Measurements from ENCODE around the gene TIMM22.

TIMM22 gene

DNA sequence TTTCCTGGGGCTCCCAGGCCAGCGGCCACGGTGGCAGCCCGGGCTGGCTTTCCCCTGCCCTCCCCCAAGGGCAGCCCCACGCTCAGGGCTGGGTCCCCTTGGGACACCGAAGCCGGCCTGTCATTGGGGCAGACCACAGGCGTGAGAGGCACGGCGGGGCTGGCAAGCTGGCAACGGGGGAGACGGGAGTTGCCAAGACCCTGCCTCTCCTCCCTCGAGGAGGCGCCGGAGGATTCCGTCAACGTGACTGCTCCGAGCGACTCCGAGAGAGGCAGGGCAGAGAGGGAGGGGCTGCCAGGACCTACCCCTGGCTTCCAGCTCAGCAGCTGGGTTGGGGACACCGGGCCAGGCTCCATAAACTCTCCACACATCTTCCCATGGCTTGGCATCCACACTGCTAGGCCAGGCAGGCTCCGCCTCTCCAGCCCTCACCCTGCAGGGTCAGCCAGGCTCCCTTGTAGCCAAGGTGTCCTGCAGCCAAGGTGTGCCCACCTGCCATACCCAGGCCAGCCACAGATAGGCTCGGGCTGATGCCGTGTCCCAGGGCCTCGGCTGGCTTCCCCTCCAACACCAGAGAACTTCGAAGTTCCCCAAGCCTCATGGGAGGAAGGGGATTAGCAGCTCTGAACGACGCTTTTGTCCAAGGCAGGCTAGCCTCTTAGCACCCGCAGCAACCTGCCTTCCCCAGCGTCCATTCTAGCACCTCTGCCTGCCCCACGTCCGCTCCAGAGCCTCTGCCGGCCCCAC lies 25.5 kb downstream of the TIMM22 start:
- DNase-seq: no peak

DNA sequence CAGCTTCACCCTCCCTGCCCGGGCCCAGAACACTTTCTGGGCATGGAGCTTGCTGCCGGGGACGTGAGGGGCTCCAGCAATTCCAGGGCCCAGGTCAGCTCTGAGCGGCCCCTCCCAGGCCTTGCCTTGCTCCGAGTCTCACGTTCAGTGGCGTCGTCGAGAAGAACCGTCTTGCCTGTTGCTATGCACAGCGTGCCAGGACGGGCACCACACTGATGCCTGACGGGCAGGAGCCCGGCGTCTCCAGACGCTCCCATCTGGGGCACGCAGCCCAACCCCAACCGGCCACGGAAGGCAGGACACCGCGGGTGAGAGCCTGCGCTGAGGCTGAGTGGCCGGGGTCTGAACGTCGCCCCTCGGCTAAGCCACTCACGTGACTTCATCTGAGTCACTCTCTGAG lies 27.1 kb downstream of the TIMM22 start:
- DNase-seq: no peak

DNA sequence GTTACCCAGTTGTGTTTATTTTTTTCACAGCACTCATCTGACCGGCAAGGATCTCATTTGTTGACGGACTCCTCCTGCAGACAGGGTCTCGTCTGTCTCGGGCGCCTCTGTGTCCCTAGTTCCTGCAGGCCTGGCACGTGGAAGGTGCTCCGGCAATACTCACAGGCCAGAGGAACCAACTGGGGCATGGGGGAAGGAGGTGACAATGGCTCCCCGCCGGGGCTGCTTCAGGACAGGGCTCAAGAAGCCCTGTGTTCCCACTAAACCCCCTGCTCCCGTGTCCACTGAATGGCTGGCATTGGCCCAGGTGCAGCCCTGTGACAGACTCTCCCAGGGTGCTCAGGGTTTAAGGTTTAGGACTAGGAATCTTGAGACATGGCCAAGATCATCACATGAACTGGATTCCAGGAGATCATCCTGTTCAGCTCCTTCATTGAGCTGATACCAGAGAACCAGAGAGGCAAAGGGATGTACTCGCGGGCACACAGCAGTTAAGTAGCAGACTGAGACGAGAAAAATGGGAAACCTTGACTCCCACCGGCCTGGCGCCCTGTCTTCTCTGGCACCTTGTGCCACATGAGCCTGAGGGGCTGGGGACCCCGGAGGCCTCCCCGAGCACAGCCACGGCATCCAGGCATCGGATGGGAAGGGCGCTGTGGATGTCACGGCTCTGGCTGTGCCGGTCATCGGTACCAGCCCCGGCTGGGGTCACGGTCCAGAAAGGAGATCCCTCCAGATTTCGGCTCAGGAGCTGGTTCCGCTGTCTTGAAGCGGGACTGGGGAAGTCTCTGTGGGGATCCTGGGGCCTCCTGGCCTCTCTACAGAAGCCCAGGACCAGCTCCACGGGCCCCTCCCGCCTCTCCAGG lies 29.0 kb downstream of the TIMM22 start:
- no peak for DNase-seq

DNA sequence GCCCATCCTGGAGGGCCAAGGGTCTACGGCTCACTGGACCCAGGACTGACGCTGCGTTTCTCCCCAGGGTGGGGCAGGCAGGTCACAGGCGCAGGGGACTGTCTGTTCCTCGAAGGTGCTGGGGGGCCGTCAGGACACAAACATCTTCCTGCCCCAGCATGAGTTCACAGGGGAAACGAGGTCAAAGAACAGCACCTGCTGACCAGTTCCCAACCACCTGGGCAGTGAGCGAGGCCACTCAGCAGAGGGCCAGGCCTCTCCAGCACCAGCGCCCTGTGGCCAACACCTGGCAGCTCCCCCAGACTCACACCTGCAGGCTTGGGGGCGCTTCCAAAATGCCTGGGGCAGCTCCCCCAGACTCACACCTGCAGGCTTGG lies 29.7 kb downstream of the TIMM22 start:
- no peak for DNase-seq

DNA sequence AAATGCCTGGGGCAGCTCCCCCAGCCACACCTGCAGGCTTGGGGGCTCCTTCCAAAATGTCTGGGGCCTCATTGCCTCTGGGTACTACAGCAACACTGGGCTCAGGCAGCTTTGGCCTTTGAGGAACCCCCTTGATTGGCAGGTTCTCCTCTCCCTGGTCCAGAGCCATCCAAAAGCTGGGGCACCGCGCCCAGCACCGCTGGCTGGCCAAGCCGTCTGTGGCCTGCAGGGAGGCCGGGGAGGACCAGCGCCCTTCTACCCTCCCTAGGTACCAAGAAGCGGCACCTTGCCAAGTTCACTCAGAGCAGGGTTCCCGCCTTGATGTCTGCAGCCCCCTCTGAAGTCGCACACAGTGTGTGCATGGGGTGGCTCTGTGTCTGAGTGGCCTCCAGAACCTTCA lies 30.1 kb downstream of the TIMM22 start:
- no peak for DNase-seq

DNA sequence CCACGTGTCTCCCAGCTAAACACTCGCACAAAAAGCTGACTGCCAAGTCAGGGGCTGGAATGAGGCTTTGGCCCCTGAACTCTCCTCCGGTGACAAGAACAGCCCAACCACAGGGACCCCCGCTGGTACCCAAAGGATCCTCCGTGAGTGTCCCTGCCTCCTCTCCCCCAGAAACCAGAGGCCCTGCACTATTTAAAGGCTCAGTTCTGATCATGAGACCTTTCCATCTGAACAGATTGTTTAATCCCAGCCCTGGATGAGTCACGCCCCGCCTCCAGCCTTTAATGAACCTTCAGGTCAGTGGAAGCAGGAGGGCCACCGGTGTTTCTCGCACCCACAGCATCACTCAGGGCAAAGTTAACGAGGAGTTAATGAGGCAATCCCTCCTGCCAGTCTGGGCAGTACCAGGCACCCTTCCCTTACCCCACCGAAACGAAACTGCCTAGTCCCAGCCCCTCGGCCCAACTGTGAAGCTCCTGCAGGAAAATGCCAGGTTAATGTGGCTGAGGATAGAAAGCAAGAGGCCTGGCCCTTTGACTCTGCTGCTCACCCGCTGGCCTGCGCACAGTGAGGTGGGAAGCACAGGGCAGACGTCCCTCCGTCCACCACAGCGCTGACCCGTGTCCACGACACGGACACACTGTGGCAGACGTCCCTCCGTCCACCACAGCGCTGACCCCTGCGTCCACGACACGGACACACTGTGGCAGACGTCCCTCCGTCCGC lies 32.4 kb downstream of the TIMM22 start:
- no peak for DNase-seq

DNA sequence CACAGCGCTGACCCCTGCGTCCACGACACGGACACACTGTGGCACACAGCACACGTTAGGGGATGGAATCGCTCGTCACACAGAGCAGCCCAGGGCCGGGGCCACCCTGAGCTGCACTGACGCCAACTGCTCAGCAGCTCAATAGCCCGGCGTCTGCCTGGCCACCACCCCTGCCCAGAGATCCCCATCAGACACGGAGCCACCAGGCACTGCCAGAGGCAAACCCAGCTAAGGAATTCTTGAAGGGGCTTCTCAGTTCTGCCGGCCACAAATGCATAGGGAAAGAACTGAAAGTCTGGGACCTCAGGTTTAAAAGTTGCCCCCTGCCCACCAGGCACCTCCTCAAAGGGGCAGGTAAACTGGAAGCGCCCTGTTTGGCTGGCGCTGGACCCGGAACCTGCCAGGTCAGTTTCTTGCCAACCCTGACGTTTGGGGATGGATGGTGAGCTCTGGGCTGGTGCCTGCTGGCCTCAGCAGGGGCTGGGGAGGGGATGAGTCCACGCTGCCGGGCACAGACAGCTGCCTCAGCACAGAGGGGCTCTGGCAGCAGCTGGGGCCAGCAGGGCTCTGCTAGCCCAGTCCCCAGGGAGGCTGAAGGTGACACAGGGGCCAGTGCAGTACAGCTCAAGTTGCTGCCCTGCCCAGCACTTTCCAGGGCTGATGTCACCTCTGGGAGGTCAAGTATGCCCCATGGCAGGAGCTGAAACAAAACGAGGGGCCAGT lies 33.2 kb downstream of the TIMM22 start:
- DNase-seq: no peak

DNA sequence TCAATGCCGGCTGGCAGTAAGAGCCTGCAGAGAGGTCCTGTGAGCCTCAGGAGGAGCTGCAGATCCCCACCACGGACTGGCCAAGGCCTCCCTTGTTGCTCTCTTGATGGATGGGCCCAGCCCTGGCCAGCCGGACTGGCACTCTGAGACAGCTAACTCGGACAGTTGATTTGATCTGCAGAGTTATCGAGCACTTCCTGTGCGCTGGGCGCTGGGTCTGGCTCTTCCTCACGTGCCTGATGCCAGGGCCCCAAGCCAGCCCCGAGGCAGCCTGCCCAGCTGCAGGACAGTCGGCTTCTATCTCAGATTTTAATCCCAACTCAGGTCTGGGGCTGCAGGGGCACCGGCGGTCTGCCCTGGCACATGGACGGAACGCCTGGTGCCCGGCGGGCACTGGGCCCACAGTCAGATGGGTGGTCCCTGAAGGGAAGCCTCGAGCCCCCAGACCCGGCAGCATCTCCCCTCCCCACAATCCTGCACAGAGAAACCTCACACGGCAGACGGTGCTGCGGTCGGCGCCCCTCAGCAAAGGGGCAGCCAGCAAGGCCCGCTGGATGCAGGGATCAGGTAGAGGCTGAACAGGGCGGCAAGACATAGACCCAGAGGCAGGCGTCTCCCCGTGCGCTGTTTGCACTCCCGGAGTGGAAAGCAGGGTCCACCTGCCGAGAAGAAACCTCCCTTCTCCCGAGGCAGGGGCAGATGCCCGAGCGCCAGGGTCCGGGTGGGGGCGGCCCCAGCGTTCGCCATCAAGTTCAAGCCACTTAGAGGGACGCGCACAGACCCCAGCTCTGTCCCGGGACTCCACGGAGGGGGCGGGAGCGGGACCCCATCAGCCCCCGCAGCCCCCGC lies 34.0 kb downstream of the TIMM22 start:
- no peak for DNase-seq

DNA sequence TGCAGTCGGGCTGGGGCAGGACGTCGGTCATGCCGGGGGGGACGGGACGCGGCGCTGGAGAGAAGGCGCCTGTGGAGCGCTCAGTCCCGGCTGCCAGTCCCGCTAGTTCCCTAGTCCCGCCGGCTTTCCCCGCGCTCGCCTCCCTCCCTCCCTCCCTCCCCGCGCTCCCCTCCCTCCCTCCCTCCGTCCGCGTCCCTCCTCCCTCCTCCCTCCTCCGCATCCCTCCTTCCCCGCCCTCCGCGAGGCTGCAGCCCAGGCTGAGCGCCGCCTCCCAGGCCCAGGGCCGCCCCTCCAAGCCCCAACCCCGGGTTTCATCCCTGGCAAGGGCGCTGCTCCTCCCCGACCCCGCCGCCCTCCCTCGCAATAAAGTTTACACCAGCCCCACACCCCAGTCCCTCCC lies 34.8 kb downstream of the TIMM22 start:
- no peak for DNase-seq

DNA sequence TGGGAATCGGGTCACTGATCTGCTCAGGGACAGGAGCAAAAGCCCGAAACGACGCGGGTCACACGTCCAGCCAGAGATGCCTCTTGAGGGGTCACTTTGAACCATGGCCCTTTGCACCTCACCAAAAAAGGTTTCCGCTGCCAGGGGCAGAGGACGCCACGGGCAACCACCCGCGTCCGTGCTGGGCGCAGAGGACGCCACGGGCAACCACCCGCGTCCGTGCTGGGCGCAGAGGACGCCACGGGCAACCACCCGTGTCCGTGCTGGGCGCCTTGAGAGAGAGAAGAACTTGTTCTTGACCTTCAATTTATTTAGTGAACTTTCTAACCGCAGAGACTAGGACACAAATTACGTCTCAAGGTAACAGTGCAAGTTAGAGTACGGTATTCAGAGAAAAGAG lies 35.5 kb downstream of the TIMM22 start:
- no peak for DNase-seq

DNA sequence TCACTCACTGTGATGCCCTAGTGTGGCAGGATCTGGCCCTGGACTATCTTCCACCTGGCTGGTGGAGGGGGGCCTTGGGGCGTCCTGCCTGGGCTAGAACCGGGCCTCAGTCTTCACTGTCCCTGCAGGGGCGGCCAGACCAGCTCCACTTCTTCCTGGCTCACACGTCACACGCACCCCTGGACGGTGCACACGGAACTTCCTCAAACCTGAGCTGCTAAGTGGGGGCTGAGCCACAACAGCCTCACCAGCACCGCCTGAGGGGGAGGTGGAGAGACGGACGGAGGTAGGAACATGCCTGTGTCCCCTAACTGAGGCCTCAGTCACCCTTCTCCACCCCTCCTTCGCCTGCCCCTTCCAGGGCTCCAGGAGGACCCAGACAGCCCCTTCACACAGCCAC lies 36.6 kb downstream of the TIMM22 start:
- no peak for DNase-seq

DNA sequence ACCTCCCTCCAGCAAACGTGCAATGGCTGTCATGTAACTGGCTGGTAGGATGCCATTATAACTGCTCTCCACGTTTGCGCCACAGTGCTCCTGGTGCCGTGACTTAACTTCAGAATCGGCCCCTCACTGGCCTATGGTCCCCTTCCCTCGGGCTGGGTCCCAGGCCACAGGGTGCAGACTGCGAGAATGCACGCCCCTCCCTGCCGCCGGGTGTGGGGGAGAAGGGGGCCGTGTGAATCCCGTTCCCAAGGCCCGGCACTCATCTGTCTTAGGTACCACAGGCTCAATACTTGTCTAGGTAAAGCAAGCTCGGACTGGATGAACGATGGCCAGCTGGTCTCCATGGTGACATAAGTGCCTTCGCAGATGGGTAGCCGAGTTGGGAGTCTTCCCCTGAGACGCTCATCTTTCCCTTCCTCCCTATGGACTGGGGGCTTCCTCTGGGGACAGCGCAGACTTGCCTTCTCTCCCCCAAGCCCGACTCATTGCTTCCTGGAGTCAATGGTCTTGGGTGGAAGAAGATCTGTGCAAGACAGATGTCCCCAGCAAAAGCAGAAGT lies 37.8 kb downstream of the TIMM22 start:
- DNase-seq: no peak

DNA sequence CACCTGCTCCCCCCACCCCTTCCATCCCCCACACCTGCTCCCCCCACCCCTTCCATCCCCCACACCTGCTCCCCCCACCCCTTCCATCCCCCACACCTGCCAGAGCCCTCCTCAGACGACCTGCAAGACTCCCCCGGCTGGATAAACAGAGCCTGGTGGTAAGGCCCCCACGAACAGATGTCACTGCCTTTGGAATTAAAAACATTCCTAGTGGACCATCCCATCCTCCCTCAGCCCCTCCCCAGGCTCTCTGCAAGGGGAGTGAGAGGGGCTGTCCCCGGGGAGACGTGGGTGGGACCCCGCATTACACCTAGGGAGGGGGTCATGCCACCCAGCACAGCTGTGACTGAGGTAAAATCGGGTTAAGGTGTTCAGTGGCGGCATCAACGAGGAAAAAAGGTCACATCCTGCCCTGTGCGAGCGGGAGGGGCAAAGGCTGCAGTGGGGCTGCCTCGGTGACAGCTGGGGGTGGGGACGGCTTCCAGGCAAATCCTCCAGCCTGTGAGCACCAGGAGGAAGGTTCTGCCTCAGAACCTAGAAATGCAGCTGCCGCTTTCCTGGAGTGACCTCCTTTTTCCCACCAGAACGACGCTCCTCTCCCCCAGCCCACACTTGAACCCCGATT lies 38.7 kb downstream of the TIMM22 start:
- no peak for DNase-seq

DNA sequence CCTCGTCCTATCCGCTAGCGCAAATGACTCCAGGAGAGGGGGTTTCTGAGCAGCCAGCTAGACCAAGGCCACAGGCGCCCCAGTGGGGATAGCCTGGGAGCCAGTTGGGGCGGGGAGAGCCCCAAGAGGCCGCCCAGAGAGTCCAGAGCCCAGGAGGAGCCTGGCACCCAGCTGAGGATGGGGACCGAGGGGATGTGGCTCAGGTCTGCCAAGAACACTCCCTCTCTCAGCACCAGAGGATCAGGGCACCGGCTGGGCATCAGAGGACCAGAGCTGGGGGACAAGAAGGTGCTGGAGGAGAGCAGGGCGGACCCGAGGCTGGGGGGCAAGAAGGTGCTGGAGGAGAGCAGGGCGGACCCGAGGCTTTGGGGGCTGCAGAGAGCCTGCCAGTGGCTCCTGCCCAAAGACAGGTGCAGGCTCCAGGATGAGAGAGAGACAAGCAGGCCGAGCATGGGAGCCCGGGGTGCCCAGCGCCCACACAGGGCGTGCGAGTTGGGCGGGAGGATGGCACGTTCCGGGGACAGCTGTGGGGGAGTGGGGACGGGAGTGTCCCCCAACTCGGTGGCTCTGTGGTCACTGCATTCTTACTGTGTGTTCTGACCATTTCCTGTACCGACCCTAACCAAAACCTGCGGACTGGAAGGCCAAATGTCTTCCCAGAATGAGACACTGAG lies 39.4 kb downstream of the TIMM22 start:
- no peak for DNase-seq

DNA sequence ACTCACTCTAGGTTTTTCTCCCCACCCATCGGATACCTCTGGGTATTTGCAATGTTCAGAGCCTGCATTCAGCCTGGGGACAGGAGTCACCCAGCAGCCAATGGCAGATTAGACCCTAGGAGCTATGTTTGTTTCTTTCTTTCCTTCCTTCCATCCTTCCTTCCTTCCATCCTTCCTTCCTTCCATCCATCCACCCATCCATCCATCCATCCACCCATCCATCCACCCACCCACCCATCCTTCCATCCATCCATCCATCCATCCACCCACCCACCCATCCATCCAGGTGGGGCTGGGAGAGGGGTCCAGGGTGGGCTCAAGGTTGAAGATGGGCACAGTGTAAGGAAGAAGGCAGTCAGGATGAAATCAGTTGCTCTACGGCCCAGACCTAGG lies 39.9 kb downstream of the TIMM22 start:
- DNase-seq: no peak

DNA sequence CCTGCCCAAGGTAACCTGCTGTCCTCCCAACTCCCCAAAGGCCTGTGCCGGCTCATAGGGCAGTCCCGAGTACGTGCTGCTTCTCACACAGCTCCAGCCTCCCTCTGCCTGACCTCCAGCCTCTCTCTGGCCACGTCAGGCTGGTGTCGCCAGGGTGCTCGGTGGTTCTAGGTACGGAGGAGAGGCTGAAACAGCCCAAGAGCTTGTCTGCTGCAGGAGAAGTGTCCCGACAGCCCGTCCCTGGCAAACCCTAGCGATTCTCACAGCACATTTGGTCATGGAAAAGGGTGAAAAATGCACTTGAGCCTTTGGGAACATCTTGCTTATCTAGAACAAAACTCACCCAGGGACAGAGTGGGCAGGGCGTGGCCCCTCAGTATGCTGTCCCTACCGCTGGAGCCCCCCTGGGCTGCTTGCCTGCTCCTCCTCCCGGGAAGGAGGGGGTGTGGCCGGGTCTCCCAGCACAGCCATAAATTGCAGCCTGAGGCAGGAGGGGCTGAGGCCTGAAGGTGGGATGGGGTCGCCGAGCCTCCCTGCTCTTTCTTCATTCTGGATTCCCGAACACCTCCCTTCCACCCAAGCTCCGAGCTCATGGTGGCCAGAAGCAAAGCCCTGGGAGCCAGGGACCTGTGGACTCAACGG lies 40.4 kb downstream of the TIMM22 start:
- DNase-seq: no peak

DNA sequence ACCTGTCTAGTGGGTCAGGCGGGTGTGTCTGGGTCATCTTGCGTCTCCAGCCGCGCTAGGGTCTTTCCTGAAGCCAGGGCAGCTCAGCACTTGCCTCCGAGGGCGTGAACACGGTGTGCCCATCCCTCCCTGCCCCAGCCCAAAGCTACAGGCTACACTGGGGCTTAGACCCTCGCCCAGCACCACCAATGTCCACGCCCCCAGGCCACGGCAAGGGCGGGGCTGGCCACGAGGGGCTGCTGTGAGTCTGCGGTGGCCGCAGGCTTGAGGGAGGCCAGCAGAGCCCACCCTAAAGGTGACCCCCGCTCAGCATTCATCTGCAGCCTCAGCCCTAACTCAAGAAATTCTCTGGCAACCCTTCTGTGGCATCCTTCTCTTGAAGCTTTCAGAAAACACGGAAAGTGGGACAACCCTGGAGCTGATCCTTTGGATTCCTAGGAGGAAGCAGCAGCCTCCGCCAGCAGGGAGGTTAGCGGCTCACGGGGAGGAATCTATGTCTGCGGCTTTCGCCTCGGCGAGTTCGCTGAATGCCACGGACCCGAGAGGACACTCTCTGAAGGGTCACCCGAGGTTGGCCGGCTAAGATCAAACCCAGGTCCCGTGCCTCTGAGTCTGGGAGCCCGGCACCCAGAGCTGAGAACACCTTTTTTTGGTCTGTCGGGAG lies 41.7 kb downstream of the TIMM22 start:
- no peak for DNase-seq

DNA sequence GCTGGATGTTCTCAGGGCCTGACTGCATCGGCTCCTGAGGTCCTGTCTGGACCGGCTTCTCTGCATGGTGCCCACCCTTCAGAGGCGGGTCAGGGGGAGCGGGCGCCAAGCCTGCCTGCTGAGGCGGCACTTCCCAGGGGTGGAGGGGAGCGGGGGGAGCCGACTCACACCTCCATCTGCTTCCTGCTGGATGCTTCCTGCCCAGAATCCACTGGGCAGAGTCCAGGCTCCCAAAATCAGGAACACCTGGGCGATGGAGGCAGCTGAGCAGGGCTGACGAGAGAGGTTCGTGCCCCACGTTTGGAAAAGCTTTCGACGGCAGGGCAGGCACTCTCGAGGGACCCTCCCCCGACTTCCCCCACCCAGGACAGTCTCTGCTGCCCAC lies 42.2 kb downstream of the TIMM22 start:
- DNase-seq: no peak

DNA sequence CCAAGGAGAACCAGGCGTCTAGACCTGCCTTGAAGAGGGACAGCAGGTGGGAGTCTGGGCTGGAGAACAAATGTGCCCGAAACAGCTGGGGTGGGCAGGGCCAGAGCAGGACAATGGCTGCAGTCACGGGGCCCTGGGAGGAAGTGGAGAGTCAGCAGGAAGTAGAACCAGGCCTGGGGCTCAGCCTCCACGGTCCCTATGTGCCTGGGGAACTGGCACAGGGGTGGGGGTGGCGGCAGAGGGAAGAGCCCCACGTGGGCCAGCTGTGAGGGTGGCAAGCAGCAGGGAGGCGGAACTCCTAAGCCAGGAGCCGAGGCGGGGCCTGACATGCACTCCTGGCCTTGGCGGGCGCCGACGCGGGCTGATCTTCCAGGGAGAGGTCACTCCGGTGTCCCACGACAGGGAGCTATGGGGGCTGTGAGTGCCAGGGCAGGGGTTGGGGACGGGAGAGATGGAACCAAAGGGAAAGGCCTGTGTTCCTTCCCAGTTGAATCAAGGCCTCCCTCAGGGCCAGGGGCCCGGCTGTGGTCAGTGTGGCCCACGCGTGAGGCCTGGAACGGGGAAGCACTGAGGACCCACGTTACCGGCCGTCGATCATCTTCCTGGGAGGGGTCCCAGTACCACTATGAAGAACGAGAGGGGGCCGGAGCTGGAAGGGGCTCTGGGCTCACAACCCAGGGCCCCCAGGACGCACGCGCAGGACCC lies 42.7 kb downstream of the TIMM22 start:
- no peak for DNase-seq

All from stimulated activated CD4-positive, alpha-beta T cell treated with anti-CD3 and anti-CD28 coated beads, Interleukin-1b, Interleukin-23, amount 100 ng/mL, for 48 hours (primary cell).